Keratinocyte (primary cell): ENCODE data around the gene MASP2. TPM values are rescaled to one million over a fixed set of nuclear protein-coding genes. Genes with fewer than 3 reads are reported as not detected.

ENCODE experiments used
- DNase-seq: peaks from one replicate; pipeline ENCODE4 v3.0.0-alpha.2; 2011; ENCODE audit warnings: low read depth, missing footprints, low spot score
- FAIRE-seq: peaks from 2 replicates; lab custom pipeline; 2011; peaks lifted over from hg19 to GRCh38; lab: Jason Lieb, UNC
- H2AFZ ChIP-seq: 2 replicates; pipeline ENCODE4 v1.6.0; 2012; ENCODE audit warnings: low read length, control low read depth, inconsistent platforms; ENCODE audit not compliant: control insufficient read depth
- H3K27ac ChIP-seq: 2 replicates; pipeline ENCODE4 v1.5.1; 2011; ENCODE audit warnings: low read length; ENCODE audit not compliant: control insufficient read depth, insufficient read depth
- H3K27me3 ChIP-seq: 3 replicates; pipeline ENCODE4 v1.6.0; 2011; ENCODE audit warnings: low read length; ENCODE audit not compliant: control insufficient read depth, insufficient read depth; ENCODE audit errors: extremely low read depth
- H3K36me3 ChIP-seq, 2 experiments: 2 replicates in 1 of 2; 3 replicates in 1 of 2; pipeline ENCODE4 v1.5.1; 2011; ENCODE audit warnings: low read length in 2 of 2, mild to moderate bottlenecking in 1 of 2; ENCODE audit not compliant: control insufficient read depth in 2 of 2, insufficient read depth in 2 of 2; ENCODE audit errors: extremely low read depth in 1 of 2
- H3K4me1 ChIP-seq: 3 replicates; pipeline ENCODE4 v1.5.1; 2011; ENCODE audit warnings: low read length; ENCODE audit not compliant: control insufficient read depth, insufficient read depth; ENCODE audit errors: extremely low read depth
- H3K4me2 ChIP-seq: 3 replicates; pipeline ENCODE4 v1.6.0; 2011; ENCODE audit warnings: low read depth, low read length; ENCODE audit not compliant: control insufficient read depth, insufficient read depth; ENCODE audit errors: extremely low read depth
- H3K4me3 ChIP-seq, 3 experiments: fragments of 200-600 bp in 1 of 3; sonication (generic) in 1 of 3; 2 replicates in 2 of 3; 3 replicates in 1 of 3; pipeline ENCODE4 v1.5.1; 2011 to 2016; ENCODE audit warnings: low read length in 3 of 3, mild to moderate bottlenecking in 3 of 3, control low read depth in 2 of 3, inconsistent platforms in 1 of 3, low read depth in 1 of 3, mixed read lengths in 1 of 3, mixed run types in 1 of 3, moderate library complexity in 1 of 3; ENCODE audit not compliant: control insufficient read depth in 2 of 3, insufficient read depth in 2 of 3; ENCODE audit errors: extremely low read depth in 1 of 3
- H3K79me2 ChIP-seq: 2 replicates; pipeline ENCODE4 v1.6.0; 2012; ENCODE audit warnings: low read length; ENCODE audit not compliant: control insufficient read depth, insufficient read depth
- H3K9ac ChIP-seq: 3 replicates; pipeline ENCODE4 v1.6.0; 2011; ENCODE audit warnings: low read length; ENCODE audit not compliant: control insufficient read depth, insufficient read depth; ENCODE audit errors: extremely low read depth
- H3K9me1 ChIP-seq: 3 replicates; pipeline ENCODE4 v1.6.0; 2011; ENCODE audit warnings: low read length; ENCODE audit not compliant: control insufficient read depth, insufficient read depth; ENCODE audit errors: extremely low read depth
- H3K9me3 ChIP-seq: 2 replicates; pipeline ENCODE4 v1.5.1; 2012; ENCODE audit warnings: low read depth, low read length; ENCODE audit not compliant: control insufficient read depth
- H4K20me1 ChIP-seq: 3 replicates; pipeline ENCODE4 v1.6.0; 2011; ENCODE audit warnings: low read length; ENCODE audit not compliant: control insufficient read depth, insufficient read depth; ENCODE audit errors: extremely low read depth
- CTCF ChIP-seq, 3 experiments: IDR thresholded peaks in 1 of 3; conservative IDR thresholded peaks in 1 of 3; optimal IDR thresholded peaks in 1 of 3; 2 replicates in 2 of 3; 3 replicates in 1 of 3; pipeline versions ENCODE3 to v1.5.1; 2011; ENCODE audit warnings: low read length in 3 of 3, mild to moderate bottlenecking in 3 of 3, moderate library complexity in 2 of 3, control low read depth in 1 of 3, inconsistent platforms in 1 of 3; ENCODE audit not compliant: insufficient read depth in 2 of 3; ENCODE audit errors: extremely low read depth in 1 of 3
- EZH2 ChIP-seq: IDR thresholded peaks from one replicate; pipeline ENCODE4 v1.6.1; 2012; ENCODE audit warnings: inconsistent platforms, mild to moderate bottlenecking, low read length, moderate library complexity
- dilution Hi-C: fragments of 300-500 bp; cut with MboI; formaldehyde crosslinking; loops from one replicate; pipeline ENCODE4 v1.7.0; 2020; ENCODE audit warnings: low sequenced_read_pairs; ENCODE audit not compliant: extremely low pct_ligation_motif_present
- polyA plus RNA-seq, 5 experiments: library from polyadenylated mRNA; depleted of rRNA in 3 of 5; stranded (reverse) in 3 of 5; stranded (forward) in 1 of 5; unstranded in 1 of 5; fragments of >200 nt; gene quantifications; 1 replicate in 1 of 5; 2 replicates in 3 of 5; 3 replicates in 1 of 5; pipeline versions ENCODE4 v1.2.1 to v1.2.3, GENCODE V29; 2011 to 2012; ENCODE audit warnings: missing spikeins in 2 of 5, low read depth in 1 of 5, low replicate concordance in 1 of 5

Gene MASP2
- polyA plus RNA-seq, 1 donor (not counting 4 experiments of a cell fraction or from before 2014, with no cell fraction given): 0.03 TPM

DNA sequence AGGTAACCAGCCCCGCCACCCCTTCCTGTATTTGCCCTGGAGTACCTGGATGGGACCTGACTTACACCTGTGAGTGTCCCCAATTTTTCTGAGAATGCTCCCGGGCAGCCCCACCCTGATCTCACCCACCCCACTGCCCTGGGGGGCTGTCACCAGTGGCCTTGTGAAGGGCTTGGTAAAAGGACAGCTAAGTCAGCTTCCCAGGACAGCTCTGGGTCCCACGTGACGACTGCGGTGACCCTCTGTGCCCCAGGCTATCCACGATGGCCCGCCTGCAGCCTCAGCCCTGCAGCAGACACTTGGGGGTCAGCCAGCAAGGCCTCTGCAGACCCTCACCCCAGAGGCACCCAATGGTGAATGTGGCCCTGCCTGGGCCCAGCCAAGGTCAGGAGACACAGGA is 7.1 kb upstream of the MASP2 start:
- FAIRE-seq (no peak), DNase-seq (no peak)
- Histone ChIP-seq H3K9ac (no peak overlapping the region), H3K4me1 (peaks cover 10% of the 10 kb centered on the region), H3K79me2 (peaks cover 12% of the 10 kb centered on the region), H3K9me1 (no peaks in the 10 kb centered on the region), H3K27ac (no peak overlapping the region), H3K27me3 (no peaks in the 10 kb centered on the region), H3K9me3 (no peaks in the 10 kb centered on the region), H3K4me3 (no peak overlapping the region), H3K36me3 (peaks cover 11 to 16% of the 10 kb centered on the region in 2 experiments), H2AFZ (no peak overlapping the region), H3K4me2 (no peak overlapping the region), H4K20me1 (peaks cover 2% of the 10 kb centered on the region)
- dilution Hi-C loops: no loop called here
- TF ChIP-seq CTCF (optimal IDR thresholded peaks at IDR 0.05 in 1 of 3, IDR thresholded peaks at IDR 0.05 in 1 of 3, conservative IDR thresholded peaks at IDR 0.05 in 1 of 3; ENCODE audit: extremely low read depth in 1 of 3, insufficient read depth in 2 of 3, low read length in 3 of 3) (no peak), EZH2 (no peak)

GRCh38 chr1:11053758-11054137 is 6.7 kb upstream of the MASP2 start:
- H3K4me2 ChIP-seq: no peak overlapping the region
- FAIRE-seq (no peak), DNase-seq (no peak)
- H3K9ac ChIP-seq: no peak overlapping the region
- H3K27ac ChIP-seq: no peak overlapping the region
- no peak overlapping the region for H3K4me3 ChIP-seq
- TF ChIP-seq CTCF (optimal IDR thresholded peaks at IDR 0.05 in 1 of 3, IDR thresholded peaks at IDR 0.05 in 1 of 3, conservative IDR thresholded peaks at IDR 0.05 in 1 of 3; ENCODE audit: extremely low read depth in 1 of 3, insufficient read depth in 2 of 3, low read length in 3 of 3) (no peak), EZH2 (no peak)
- H3K79me2 ChIP-seq: peaks cover 7% of the 10 kb centered on the region
- H3K9me3 ChIP-seq: no peaks in the 10 kb centered on the region
- H2AFZ ChIP-seq: no peak overlapping the region
- dilution Hi-C loops: no loop called here
- no peaks in the 10 kb centered on the region for H3K9me1 ChIP-seq
- no peaks in the 10 kb centered on the region for H3K27me3 ChIP-seq
- H3K36me3 ChIP-seq: peaks cover 11 to 16% of the 10 kb centered on the region in 2 experiments
- peaks cover 10% of the 10 kb centered on the region for H3K4me1 ChIP-seq
- H4K20me1 ChIP-seq: peaks cover 2% of the 10 kb centered on the region
